MM.1S (cell line): ENCODE measurements around the gene RPA4.

Experiments
- EZH2 ChIP-seq: fragments of 300-600 bp; sonication (generic); optimal IDR thresholded peaks from 2 replicates; pipeline ENCODE3; 2017; ENCODE audit warnings: low read depth, mild to moderate bottlenecking, antibody characterized with exemption, low read length, mixed read lengths
- EZH2phosphoT487 ChIP-seq: fragments of 300-600 bp; sonication (generic); IDR thresholded peaks from 2 replicates; pipeline ENCODE4 v1.6.1; 2018; ENCODE audit warnings: antibody characterized with exemption, low read length
- TF ChIP-seq, protein P1 (sequence below): fragments of 300-600 bp; sonication (generic); IDR thresholded peaks from 2 replicates; pipeline ENCODE4 v1.5.1; 2016; ENCODE audit warnings: antibody characterized with exemption, low read length, mixed read lengths

- TF ChIP-seq, protein P1, sequence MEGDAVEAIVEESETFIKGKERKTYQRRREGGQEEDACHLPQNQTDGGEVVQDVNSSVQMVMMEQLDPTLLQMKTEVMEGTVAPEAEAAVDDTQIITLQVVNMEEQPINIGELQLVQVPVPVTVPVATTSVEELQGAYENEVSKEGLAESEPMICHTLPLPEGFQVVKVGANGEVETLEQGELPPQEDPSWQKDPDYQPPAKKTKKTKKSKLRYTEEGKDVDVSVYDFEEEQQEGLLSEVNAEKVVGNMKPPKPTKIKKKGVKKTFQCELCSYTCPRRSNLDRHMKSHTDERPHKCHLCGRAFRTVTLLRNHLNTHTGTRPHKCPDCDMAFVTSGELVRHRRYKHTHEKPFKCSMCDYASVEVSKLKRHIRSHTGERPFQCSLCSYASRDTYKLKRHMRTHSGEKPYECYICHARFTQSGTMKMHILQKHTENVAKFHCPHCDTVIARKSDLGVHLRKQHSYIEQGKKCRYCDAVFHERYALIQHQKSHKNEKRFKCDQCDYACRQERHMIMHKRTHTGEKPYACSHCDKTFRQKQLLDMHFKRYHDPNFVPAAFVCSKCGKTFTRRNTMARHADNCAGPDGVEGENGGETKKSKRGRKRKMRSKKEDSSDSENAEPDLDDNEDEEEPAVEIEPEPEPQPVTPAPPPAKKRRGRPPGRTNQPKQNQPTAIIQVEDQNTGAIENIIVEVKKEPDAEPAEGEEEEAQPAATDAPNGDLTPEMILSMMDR = no peak
- no peak for TF ChIP-seq EZH2
- TF ChIP-seq EZH2phosphoT487 = no peak
Observed at GRCh38 chrX:96861661-96862060, 22.0 kb upstream of the RPA4 start.
